ENCODE data around the gene CCT7.

Gene CCT7

GRCh38 chr2:73243884-73244570 lies 9.9 kb downstream of the CCT7 start:
- no peaks in the 10 kb centered on the region for H3K27me3 Mint-ChIP-seq
- H3K27ac Mint-ChIP-seq, result peak overlapping the region; percentile 8
- no peak overlapping the region for H3K4me3 Mint-ChIP-seq
- H3K4me1 Mint-ChIP-seq, result peaks cover 23% of the 10 kb centered on the region
- peaks cover 11% of the 10 kb centered on the region for H3K36me3 Mint-ChIP-seq
- no peaks in the 10 kb centered on the region for H3K9me3 Mint-ChIP-seq

- Mint-ChIP-seq H3K36me3 (peaks cover 13% of the 10 kb centered on the region), H3K4me1 (peaks cover 17% of the 10 kb centered on the region), H3K27ac (no peak overlapping the region), H3K27me3 (no peaks in the 10 kb centered on the region), H3K9me3 (no peaks in the 10 kb centered on the region), H3K4me3 (no peak overlapping the region)
Observed at GRCh38 chr2:73244580-73244979, 10.5 kb downstream of the CCT7 start.

GRCh38 chr2:73246850-73247249 lies 12.7 kb downstream of the CCT7 start:
- Mint-ChIP-seq H3K27me3 (no peaks in the 10 kb centered on the region), H3K36me3 (peaks cover 17% of the 10 kb centered on the region), H3K4me3 (no peak overlapping the region), H3K27ac (peak overlapping the region; percentile 57), H3K4me1 (peaks cover 15% of the 10 kb centered on the region), H3K9me3 (no peaks in the 10 kb centered on the region)

GRCh38 chr2:73249636-73250035 lies 15.5 kb downstream of the CCT7 start:
- Mint-ChIP-seq H3K27me3 (no peaks in the 10 kb centered on the region), H3K9me3 (no peaks in the 10 kb centered on the region), H3K4me3 (no peak overlapping the region), H3K27ac (no peak overlapping the region), H3K36me3 (peaks cover 20% of the 10 kb centered on the region), H3K4me1 (peaks cover 15% of the 10 kb centered on the region)

- Mint-ChIP-seq H3K4me1 (peaks cover 8% of the 10 kb centered on the region), H3K4me3 (no peak overlapping the region), H3K27me3 (no peaks in the 10 kb centered on the region), H3K36me3 (peaks cover 21% of the 10 kb centered on the region), H3K9me3 (no peaks in the 10 kb centered on the region), H3K27ac (no peak overlapping the region)
Observed at GRCh38 chr2:73250872-73251846, 17.1 kb downstream of the CCT7 start.

- H3K4me1 Mint-ChIP-seq, result peaks cover 7% of the 10 kb centered on the region
- no peaks in the 10 kb centered on the region for H3K9me3 Mint-ChIP-seq
- H3K4me3 Mint-ChIP-seq, result no peak overlapping the region
- no peaks in the 10 kb centered on the region for H3K27me3 Mint-ChIP-seq
- peaks cover 13% of the 10 kb centered on the region for H3K36me3 Mint-ChIP-seq
- no peak overlapping the region for H3K27ac Mint-ChIP-seq
Observed at GRCh38 chr2:73252238-73253027, 18.3 kb downstream of the CCT7 start.

- no peaks in the 10 kb centered on the region for H3K9me3 Mint-ChIP-seq
- peaks cover 11% of the 10 kb centered on the region for H3K4me1 Mint-ChIP-seq
- H3K4me3 Mint-ChIP-seq, result no peak overlapping the region
- H3K27me3 Mint-ChIP-seq, result no peaks in the 10 kb centered on the region
- H3K27ac Mint-ChIP-seq, result no peak overlapping the region
- H3K36me3 Mint-ChIP-seq, result peaks cover 11% of the 10 kb centered on the region
Observed at GRCh38 chr2:73253400-73253799, 19.3 kb downstream of the CCT7 start.

- Mint-ChIP-seq H3K36me3 (peaks cover 11% of the 10 kb centered on the region), H3K4me3 (no peak overlapping the region), H3K9me3 (no peaks in the 10 kb centered on the region), H3K27ac (no peak overlapping the region), H3K27me3 (no peaks in the 10 kb centered on the region), H3K4me1 (peaks cover 11% of the 10 kb centered on the region)
Observed at GRCh38 chr2:73253901-73254300, 19.8 kb downstream of the CCT7 start.

- no peaks in the 10 kb centered on the region for H3K27me3 Mint-ChIP-seq
- H3K4me1 Mint-ChIP-seq, result peaks cover 11% of the 10 kb centered on the region
- H3K36me3 Mint-ChIP-seq, result peaks cover 9% of the 10 kb centered on the region
- no peaks in the 10 kb centered on the region for H3K9me3 Mint-ChIP-seq
- no peak overlapping the region for H3K27ac Mint-ChIP-seq
- H3K4me3 Mint-ChIP-seq, result no peak overlapping the region
Observed at GRCh38 chr2:73254343-73255006, 20.4 kb downstream of the CCT7 start.

- H3K27ac Mint-ChIP-seq, result peak overlapping the region; percentile 51
- H3K36me3 Mint-ChIP-seq, result peaks cover 5% of the 10 kb centered on the region
- H3K9me3 Mint-ChIP-seq, result no peaks in the 10 kb centered on the region
- peaks cover 11% of the 10 kb centered on the region for H3K4me1 Mint-ChIP-seq
- H3K4me3 Mint-ChIP-seq, result no peak overlapping the region
- no peaks in the 10 kb centered on the region for H3K27me3 Mint-ChIP-seq
Observed at GRCh38 chr2:73255007-73255644, 21.0 kb downstream of the CCT7 start.

- H3K36me3 Mint-ChIP-seq, result peaks cover 5% of the 10 kb centered on the region
- no peaks in the 10 kb centered on the region for H3K9me3 Mint-ChIP-seq
- H3K27ac Mint-ChIP-seq, result no peak overlapping the region
- H3K4me3 Mint-ChIP-seq, result no peak overlapping the region
- H3K4me1 Mint-ChIP-seq, result peaks cover 11% of the 10 kb centered on the region
- no peaks in the 10 kb centered on the region for H3K27me3 Mint-ChIP-seq
Observed at GRCh38 chr2:73255907-73256617, 22.0 kb downstream of the CCT7 start.

- Mint-ChIP-seq H3K4me3 (no peak overlapping the region), H3K9me3 (no peaks in the 10 kb centered on the region), H3K36me3 (peaks cover 5% of the 10 kb centered on the region), H3K4me1 (peaks cover 11% of the 10 kb centered on the region), H3K27me3 (no peaks in the 10 kb centered on the region), H3K27ac (peak overlapping the region; percentile 32)
Observed at GRCh38 chr2:73256618-73256922, 22.5 kb downstream of the CCT7 start.

- Mint-ChIP-seq H3K27me3 (no peaks in the 10 kb centered on the region), H3K36me3 (peaks cover 5% of the 10 kb centered on the region), H3K27ac (peak overlapping the region; percentile 32), H3K4me3 (no peak overlapping the region), H3K4me1 (peaks cover 11% of the 10 kb centered on the region), H3K9me3 (no peaks in the 10 kb centered on the region)
Observed at GRCh38 chr2:73257021-73257420, 22.9 kb downstream of the CCT7 start.

- Mint-ChIP-seq H3K27me3 (no peaks in the 10 kb centered on the region), H3K4me1 (peaks cover 11% of the 10 kb centered on the region), H3K27ac (no peak overlapping the region), H3K36me3 (peaks cover 5% of the 10 kb centered on the region), H3K4me3 (no peak overlapping the region), H3K9me3 (no peaks in the 10 kb centered on the region)
Observed at GRCh38 chr2:73257425-73258125, 23.5 kb downstream of the CCT7 start.
